ENCODE measurements around the gene CDH16.

DNA sequence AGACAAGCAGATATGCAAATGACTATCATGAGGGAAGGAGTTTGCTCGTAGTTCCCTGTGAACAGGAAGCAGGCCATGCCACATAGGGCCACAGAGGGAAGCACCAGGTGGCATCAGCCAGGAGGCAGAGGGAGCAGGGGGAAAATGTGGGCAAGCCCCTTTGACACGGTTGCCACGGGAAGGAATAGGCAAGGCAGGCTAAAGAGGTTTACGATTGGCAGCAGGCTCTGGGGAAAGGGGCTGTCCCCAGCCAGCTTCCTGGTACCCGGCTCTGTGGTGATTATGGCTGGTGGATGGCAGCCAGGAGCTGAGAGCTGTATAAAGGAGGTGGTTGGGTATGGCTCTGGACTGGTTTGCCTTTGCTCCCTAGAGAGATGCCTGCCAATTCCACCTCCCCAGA, 43.2 kb upstream of the CDH16 start:
- TF ChIP-seq CTCF (IDR thresholded peaks at IDR 0.05) (no peak), POLR2A (IDR thresholded peaks at IDR 0.05) (no peak)

Measured in heart left ventricle (tissue), 13 donors.